NCI-H524 (cell line): Measurements from ENCODE around the gene RIT2.

ENCODE experiments used
- DNase-seq, 2 experiments: peaks; one replicate each; lab custom pipeline; 2025; lab: John Stamatoyannopoulos, UW

Gene RIT2

GRCh38 chr18:43115076-43115921, at the start of gene RIT2:
Gene RIT2 (minus strand): TSS chr18:43115685.
- DNase-seq: peak in 1 of 2 experiments; percentile 29

- no peak for DNase-seq
Measured at GRCh38 chr18:43161528-43161927, 46.0 kb upstream of the RIT2 start.

- DNase-seq: no peak
Measured at GRCh38 chr18:43160509-43160908, 45.0 kb upstream of the RIT2 start.

- no peak for DNase-seq
Measured at GRCh38 chr18:43159926-43160325, 44.4 kb upstream of the RIT2 start.

GRCh38 chr18:43159086-43159770, 43.7 kb upstream of the RIT2 start:
- peak in 1 of 2 experiments; percentile 4 for DNase-seq

GRCh38 chr18:43158381-43158780, 42.9 kb upstream of the RIT2 start:
- peak in 1 of 2 experiments; percentile 18 for DNase-seq

GRCh38 chr18:43155842-43156241, 40.4 kb upstream of the RIT2 start:
- no peak for DNase-seq

GRCh38 chr18:43148231-43148630, 32.7 kb upstream of the RIT2 start:
- no peak for DNase-seq

- DNase-seq: no peak
Measured at GRCh38 chr18:43141208-43141607, 25.7 kb upstream of the RIT2 start.

- DNase-seq: no peak
Measured at GRCh38 chr18:43139288-43139946, 23.9 kb upstream of the RIT2 start.

- no peak for DNase-seq
Measured at GRCh38 chr18:43134876-43135275, 19.4 kb upstream of the RIT2 start.

- peak in 1 of 2 experiments; percentile 3 for DNase-seq
Measured at GRCh38 chr18:43130716-43131260, 15.3 kb upstream of the RIT2 start.

- no peak for DNase-seq
Measured at GRCh38 chr18:43129946-43130524, 14.6 kb upstream of the RIT2 start.

GRCh38 chr18:43125471-43125870, 10.0 kb upstream of the RIT2 start:
- no peak for DNase-seq

- DNase-seq: no peak
Measured at GRCh38 chr18:43122955-43123354, 7.5 kb upstream of the RIT2 start.

GRCh38 chr18:43116699-43117294, 1.3 kb upstream of the RIT2 start:
- DNase-seq: no peak

GRCh38 chr18:43113220-43113895, 2.1 kb downstream of the RIT2 start:
- no peak for DNase-seq

- DNase-seq: no peak
Measured at GRCh38 chr18:43108882-43109281, 6.6 kb downstream of the RIT2 start.

- DNase-seq: no peak
Measured at GRCh38 chr18:43108469-43108868, 7.0 kb downstream of the RIT2 start.

GRCh38 chr18:43093646-43094045, 21.8 kb downstream of the RIT2 start:
- DNase-seq: no peak

- no peak for DNase-seq
Measured at GRCh38 chr18:43092539-43092938, 22.9 kb downstream of the RIT2 start.
